Suprapubic skin (tissue), 3 donors: ENCODE measurements around the gene MANEAL.

Source experiments
- CTCF ChIP-seq, 2 donors: fragments of 200-600 bp in 1 of 2; fragments of 450-650 bp in 1 of 2; sonication (generic) in 1 of 2; IDR thresholded peaks; one replicate each; pipeline ENCODE4 v1.5.1; 2016 to 2019; ENCODE audit warnings: antibody characterized with exemption in 2 of 2, mild to moderate bottlenecking in 1 of 2, moderate library complexity in 1 of 2
- POLR2AphosphoS5 ChIP-seq, 3 donors: sonication (generic); formaldehyde crosslinking; IDR thresholded peaks; one replicate each; pipeline ENCODE4 v1.6.1; 2017; ENCODE audit warnings: antibody characterized with exemption in 3 of 3

- TF ChIP-seq CTCF (IDR thresholded peaks at IDR 0.05) = no peak
- TF ChIP-seq POLR2AphosphoS5 (IDR thresholded peaks at IDR 0.05) = no peak
Measured at GRCh38 chr1:37822906-37823815, 29.5 kb downstream of the MANEAL start.
